ENCODE results near the gene SLC35F3. TPM values are rescaled to one million over a fixed set of nuclear protein-coding genes. Genes with fewer than 3 reads are reported as not detected.

SLC35F3 gene
- total and polyA plus RNA-seq, 2 experiments from 2014 or later = 1.0 to 3.2 TPM

DNA sequence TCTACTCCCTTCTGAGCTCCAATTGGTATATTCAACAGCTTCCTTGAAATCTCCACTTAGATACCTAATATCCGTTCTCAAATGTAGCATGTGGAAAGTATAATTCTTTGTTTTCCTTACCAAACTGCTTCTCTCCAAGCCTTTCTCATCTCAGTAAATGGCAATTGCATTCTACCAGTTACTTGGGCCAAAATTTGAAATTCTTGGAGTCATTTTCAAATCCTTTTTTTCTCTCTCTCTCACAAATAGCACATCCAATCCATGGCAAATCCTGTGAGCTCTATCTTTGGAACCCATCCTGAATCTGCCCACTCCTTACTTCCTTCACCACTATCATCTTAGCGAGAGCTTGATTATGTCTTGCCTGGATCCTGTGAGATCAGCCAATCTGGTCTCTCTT, 39.3 kb upstream of the SLC35F3 start (continued):
- TF ChIP-seq, protein P1, sequence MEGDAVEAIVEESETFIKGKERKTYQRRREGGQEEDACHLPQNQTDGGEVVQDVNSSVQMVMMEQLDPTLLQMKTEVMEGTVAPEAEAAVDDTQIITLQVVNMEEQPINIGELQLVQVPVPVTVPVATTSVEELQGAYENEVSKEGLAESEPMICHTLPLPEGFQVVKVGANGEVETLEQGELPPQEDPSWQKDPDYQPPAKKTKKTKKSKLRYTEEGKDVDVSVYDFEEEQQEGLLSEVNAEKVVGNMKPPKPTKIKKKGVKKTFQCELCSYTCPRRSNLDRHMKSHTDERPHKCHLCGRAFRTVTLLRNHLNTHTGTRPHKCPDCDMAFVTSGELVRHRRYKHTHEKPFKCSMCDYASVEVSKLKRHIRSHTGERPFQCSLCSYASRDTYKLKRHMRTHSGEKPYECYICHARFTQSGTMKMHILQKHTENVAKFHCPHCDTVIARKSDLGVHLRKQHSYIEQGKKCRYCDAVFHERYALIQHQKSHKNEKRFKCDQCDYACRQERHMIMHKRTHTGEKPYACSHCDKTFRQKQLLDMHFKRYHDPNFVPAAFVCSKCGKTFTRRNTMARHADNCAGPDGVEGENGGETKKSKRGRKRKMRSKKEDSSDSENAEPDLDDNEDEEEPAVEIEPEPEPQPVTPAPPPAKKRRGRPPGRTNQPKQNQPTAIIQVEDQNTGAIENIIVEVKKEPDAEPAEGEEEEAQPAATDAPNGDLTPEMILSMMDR (conservative IDR thresholded peaks at IDR 0.05; ENCODE audit: low read depth in 2 of 2) = no peak
- TF ChIP-seq, protein P2, sequence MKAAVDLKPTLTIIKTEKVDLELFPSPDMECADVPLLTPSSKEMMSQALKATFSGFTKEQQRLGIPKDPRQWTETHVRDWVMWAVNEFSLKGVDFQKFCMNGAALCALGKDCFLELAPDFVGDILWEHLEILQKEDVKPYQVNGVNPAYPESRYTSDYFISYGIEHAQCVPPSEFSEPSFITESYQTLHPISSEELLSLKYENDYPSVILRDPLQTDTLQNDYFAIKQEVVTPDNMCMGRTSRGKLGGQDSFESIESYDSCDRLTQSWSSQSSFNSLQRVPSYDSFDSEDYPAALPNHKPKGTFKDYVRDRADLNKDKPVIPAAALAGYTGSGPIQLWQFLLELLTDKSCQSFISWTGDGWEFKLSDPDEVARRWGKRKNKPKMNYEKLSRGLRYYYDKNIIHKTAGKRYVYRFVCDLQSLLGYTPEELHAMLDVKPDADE (IDR thresholded peaks at IDR 0.05) = no peak
- TF ChIP-seq EZH2phosphoT487 (IDR thresholded peaks at IDR 0.05; ENCODE audit: unreplicated experiment) (no peak), POLR2AphosphoS5 (IDR thresholded peaks at IDR 0.05; ENCODE audit: low read depth) (no peak), EZH2 (IDR thresholded peaks at IDR 0.05; ENCODE audit: low read depth, unreplicated experiment) (no peak), JUNB (IDR thresholded peaks at IDR 0.05; ENCODE audit: unreplicated experiment) (no peak), NANOG (IDR thresholded peaks at IDR 0.05; ENCODE audit: borderline replicate concordance) (no peak), ZNF114 (CRISPR knock-in tag; IDR thresholded peaks at IDR 0.05) (no peak), ZNF331 (CRISPR knock-in tag; IDR thresholded peaks at IDR 0.05; ENCODE audit: low read depth) (no peak)

DNA sequence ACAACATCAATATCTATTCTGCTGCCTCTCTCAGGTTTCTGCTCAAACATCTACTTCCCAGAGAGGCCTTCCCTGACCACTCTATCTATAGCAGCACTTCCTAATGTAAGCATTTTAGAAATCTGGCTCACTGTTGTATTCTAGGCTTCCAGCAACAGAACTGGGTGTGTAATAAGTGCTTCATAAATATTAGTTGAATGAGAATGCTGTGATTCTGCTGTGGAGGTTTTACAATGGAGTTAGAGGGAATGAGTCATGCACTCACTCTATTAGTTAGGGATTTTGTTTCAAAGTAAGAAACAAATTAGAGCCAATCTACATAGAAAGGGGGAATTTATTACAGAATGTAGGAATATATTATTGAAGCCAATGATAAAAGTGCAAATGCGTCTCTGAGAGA, 38.6 kb upstream of the SLC35F3 start:
- TF ChIP-seq, protein P2 (IDR thresholded peaks at IDR 0.05) = no peak
- H3K27ac ChIP-seq (ENCODE audit: low read depth) = no peak overlapping the region
- H3K4me2 ChIP-seq = no peak overlapping the region
- H3K36me3 ChIP-seq (ENCODE audit: insufficient read depth) = no peaks in the 10 kb centered on the region; the same call in 1 of the 2 replicates
- Mint-ChIP-seq H3K4me1 (no peaks in the 10 kb centered on the region), H3K4me3 (no peak overlapping the region), H3K27ac (no peak overlapping the region), H3K36me3 (ENCODE audit: low read depth) (peaks cover 25% of the 10 kb centered on the region), H3K27me3 (ENCODE audit: insufficient read depth, low read depth, poor library complexity) (no peaks in the 10 kb centered on the region), H3K9me3 (peaks cover 46% of the 10 kb centered on the region)
- no peak overlapping the region for H3K4me3 ChIP-seq
- H2AFZ ChIP-seq = no peak overlapping the region
- H3K79me2 ChIP-seq (replicated peaks; ENCODE audit: insufficient read depth) = no peaks in the 10 kb centered on the region
- ATAC-seq (no peak), DNase-seq (ENCODE audit: low spot score) (no peak)
- no peaks in the 10 kb centered on the region for H3K27me3 ChIP-seq (ENCODE audit: insufficient read depth)
- H4K20me1 ChIP-seq (replicated peaks; ENCODE audit: insufficient read depth) = no peaks in the 10 kb centered on the region
- H3F3A ChIP-seq (replicated peaks; ENCODE audit: low read depth) = no peaks in the 10 kb centered on the region
- H3K9me2 ChIP-seq (ENCODE audit: insufficient read depth) = peaks cover 13% of the 10 kb centered on the region
- H3K4me1 ChIP-seq (ENCODE audit: insufficient read depth) = no peaks in the 10 kb centered on the region

DNA sequence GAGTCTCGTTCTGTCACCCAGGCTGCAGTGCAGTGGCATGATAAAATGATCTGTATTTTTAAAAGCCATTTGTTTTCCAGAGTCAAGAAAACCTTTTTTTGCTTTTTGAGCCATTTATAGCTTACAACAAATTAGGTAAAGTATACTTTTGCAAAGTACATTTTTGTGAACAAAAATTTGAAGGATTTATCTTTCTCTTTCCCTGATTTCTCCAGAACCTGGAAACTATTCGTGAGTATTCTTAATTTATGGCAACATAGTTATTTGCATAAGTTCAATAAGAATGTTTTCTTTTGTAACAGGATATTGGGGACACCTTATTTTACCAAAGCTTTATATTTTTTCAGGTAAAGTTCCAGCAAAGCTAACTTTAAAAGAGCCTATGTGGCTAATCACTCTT, 37.4 kb upstream of the SLC35F3 start:
- H3K27me3 Mint-ChIP-seq (ENCODE audit: insufficient read depth, low read depth, poor library complexity) = no peaks in the 10 kb centered on the region
- TF ChIP-seq JUNB (IDR thresholded peaks at IDR 0.05; ENCODE audit: unreplicated experiment) = no peak
- TF ChIP-seq ZNF331 (CRISPR knock-in tag; IDR thresholded peaks at IDR 0.05; ENCODE audit: low read depth) = no peak
- TF ChIP-seq, protein P1 (conservative IDR thresholded peaks at IDR 0.05; ENCODE audit: low read depth in 2 of 2) = no peak
- TF ChIP-seq, protein P3, sequence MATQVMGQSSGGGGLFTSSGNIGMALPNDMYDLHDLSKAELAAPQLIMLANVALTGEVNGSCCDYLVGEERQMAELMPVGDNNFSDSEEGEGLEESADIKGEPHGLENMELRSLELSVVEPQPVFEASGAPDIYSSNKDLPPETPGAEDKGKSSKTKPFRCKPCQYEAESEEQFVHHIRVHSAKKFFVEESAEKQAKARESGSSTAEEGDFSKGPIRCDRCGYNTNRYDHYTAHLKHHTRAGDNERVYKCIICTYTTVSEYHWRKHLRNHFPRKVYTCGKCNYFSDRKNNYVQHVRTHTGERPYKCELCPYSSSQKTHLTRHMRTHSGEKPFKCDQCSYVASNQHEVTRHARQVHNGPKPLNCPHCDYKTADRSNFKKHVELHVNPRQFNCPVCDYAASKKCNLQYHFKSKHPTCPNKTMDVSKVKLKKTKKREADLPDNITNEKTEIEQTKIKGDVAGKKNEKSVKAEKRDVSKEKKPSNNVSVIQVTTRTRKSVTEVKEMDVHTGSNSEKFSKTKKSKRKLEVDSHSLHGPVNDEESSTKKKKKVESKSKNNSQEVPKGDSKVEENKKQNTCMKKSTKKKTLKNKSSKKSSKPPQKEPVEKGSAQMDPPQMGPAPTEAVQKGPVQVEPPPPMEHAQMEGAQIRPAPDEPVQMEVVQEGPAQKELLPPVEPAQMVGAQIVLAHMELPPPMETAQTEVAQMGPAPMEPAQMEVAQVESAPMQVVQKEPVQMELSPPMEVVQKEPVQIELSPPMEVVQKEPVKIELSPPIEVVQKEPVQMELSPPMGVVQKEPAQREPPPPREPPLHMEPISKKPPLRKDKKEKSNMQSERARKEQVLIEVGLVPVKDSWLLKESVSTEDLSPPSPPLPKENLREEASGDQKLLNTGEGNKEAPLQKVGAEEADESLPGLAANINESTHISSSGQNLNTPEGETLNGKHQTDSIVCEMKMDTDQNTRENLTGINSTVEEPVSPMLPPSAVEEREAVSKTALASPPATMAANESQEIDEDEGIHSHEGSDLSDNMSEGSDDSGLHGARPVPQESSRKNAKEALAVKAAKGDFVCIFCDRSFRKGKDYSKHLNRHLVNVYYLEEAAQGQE (IDR thresholded peaks at IDR 0.05; ENCODE audit: unreplicated experiment) = no peak
- TF ChIP-seq POLR2AphosphoS5 (IDR thresholded peaks at IDR 0.05; ENCODE audit: low read depth) = no peak
- no peak for TF ChIP-seq EZH2phosphoT487 (IDR thresholded peaks at IDR 0.05; ENCODE audit: unreplicated experiment)
- TF ChIP-seq CREB1 (CRISPR knock-in tag; IDR thresholded peaks at IDR 0.05; ENCODE audit: low read depth) = no peak
- no peak for TF ChIP-seq EZH2 (IDR thresholded peaks at IDR 0.05; ENCODE audit: low read depth, unreplicated experiment)
- TF ChIP-seq STAT1 (IDR thresholded peaks at IDR 0.05; ENCODE audit: unreplicated experiment) = no peak

More for the DNA sequence above, 37.4 kb upstream of the SLC35F3 start:
- DNase-seq (ENCODE audit: low spot score) = no peak
- H4K20me1 ChIP-seq (replicated peaks; ENCODE audit: insufficient read depth) = no peaks in the 10 kb centered on the region
- no peaks in the 10 kb centered on the region for H3K27me3 ChIP-seq (ENCODE audit: insufficient read depth)
- H3K9me2 ChIP-seq (ENCODE audit: insufficient read depth) = peaks cover 13% of the 10 kb centered on the region
- no peaks in the 10 kb centered on the region for H3K4me1 Mint-ChIP-seq
- no peak overlapping the region for H2AFZ ChIP-seq
- H3K27ac Mint-ChIP-seq = no peak overlapping the region
- H3K36me3 Mint-ChIP-seq (ENCODE audit: low read depth) = peaks cover 25% of the 10 kb centered on the region
- no peak overlapping the region for H3K4me3 Mint-ChIP-seq
- no peaks in the 10 kb centered on the region for H3K4me1 ChIP-seq (ENCODE audit: insufficient read depth)
- H3F3A ChIP-seq (replicated peaks; ENCODE audit: low read depth) = no peaks in the 10 kb centered on the region
- no peak overlapping the region for H3K4me2 ChIP-seq
- H3K36me3 ChIP-seq (ENCODE audit: insufficient read depth) = no peaks in the 10 kb centered on the region; the same call in 1 of the 2 replicates
- H3K4me3 ChIP-seq = no peak overlapping the region
- no peak for ATAC-seq
- H3K27ac ChIP-seq (ENCODE audit: low read depth) = no peak overlapping the region
- H3K9me3 Mint-ChIP-seq = peaks cover 46% of the 10 kb centered on the region
- H3K79me2 ChIP-seq (replicated peaks; ENCODE audit: insufficient read depth) = no peaks in the 10 kb centered on the region
